ENCODE data around the gene SMYD1.

DNA sequence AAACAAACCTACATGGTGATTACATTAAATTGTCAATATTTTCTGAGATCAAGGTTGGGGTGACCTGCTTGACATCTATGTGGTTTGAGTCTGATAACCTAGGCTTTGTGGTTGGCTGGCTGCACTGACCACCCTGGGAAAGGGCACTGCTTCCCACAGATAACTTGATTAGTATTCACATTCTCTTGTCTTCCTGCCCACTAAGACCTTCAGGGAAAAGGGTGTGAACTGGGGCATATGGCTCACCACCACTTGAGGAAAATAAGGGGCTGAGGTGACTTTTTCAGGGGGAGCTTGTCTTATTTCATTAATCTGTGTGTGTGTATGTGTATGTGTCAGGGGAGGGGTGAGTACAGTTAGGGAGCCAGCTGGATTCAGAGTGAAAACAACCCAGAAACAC, 1.5 kb downstream of the SMYD1 start:
- no peak for TF ChIP-seq NFRKB (IDR thresholded peaks at IDR 0.05)
- TF ChIP-seq HDGF (IDR thresholded peaks at IDR 0.05; ENCODE audit: borderline replicate concordance): no peak
- TF ChIP-seq CTBP1 (IDR thresholded peaks at IDR 0.05; ENCODE audit: borderline replicate concordance): no peak
- TF ChIP-seq SP1 (IDR thresholded peaks at IDR 0.05): no peak
- no peak for TF ChIP-seq SUZ12 (IDR thresholded peaks at IDR 0.05)
- no peak for TF ChIP-seq BHLHE40 (IDR thresholded peaks at IDR 0.05; ENCODE audit: borderline replicate concordance)
- no peak for TF ChIP-seq FOXM1 (IDR thresholded peaks at IDR 0.05; ENCODE audit: borderline replicate concordance)
- no peak for TF ChIP-seq L3MBTL2 (conservative IDR thresholded peaks at IDR 0.05)
- TF ChIP-seq LEF1 (IDR thresholded peaks at IDR 0.05; ENCODE audit: borderline replicate concordance): no peak
- TF ChIP-seq FOXA1 (IDR thresholded peaks at IDR 0.05): no peak
